Retinal pigment epithelial cell (primary cell): Measurements from ENCODE around the gene PCCA.

Experiments used
- DNase-seq: peaks from one replicate; pipeline ENCODE4 v3.0.0-alpha.2; 2010; ENCODE audit warnings: low read depth
- H3K4me3 ChIP-seq: 2 replicates; pipeline ENCODE4 v1.5.1; 2011; ENCODE audit warnings: mild to moderate bottlenecking, low read length, control low read depth, moderate library complexity
- CTCF ChIP-seq: conservative IDR thresholded peaks from 2 replicates; pipeline ENCODE4 v1.5.1; 2011; ENCODE audit warnings: low read depth, low read length, control low read depth, inconsistent platforms

The PCCA gene

GRCh38 chr13:100532090-100532766, 443.3 kb downstream of the PCCA start:
- DNase-seq = no peak
- no peak overlapping the region for H3K4me3 ChIP-seq
- no peak for TF ChIP-seq CTCF

GRCh38 chr13:100532836-100533435, 444.0 kb downstream of the PCCA start:
- TF ChIP-seq CTCF = no peak
- no peak overlapping the region for H3K4me3 ChIP-seq
- DNase-seq = no peak

- H3K4me3 ChIP-seq = no peak overlapping the region
- no peak for DNase-seq
- TF ChIP-seq CTCF = no peak
Measured at GRCh38 chr13:100533588-100534041, 444.7 kb downstream of the PCCA start.

- TF ChIP-seq CTCF = no peak
- no peak overlapping the region for H3K4me3 ChIP-seq
- no peak for DNase-seq
Measured at GRCh38 chr13:100534147-100534843, 445.4 kb downstream of the PCCA start.

GRCh38 chr13:100534911-100535310, 446.0 kb downstream of the PCCA start:
- no peak for TF ChIP-seq CTCF
- H3K4me3 ChIP-seq = no peak overlapping the region
- no peak for DNase-seq

- no peak for DNase-seq
- no peak for TF ChIP-seq CTCF
- H3K4me3 ChIP-seq = no peak overlapping the region
Measured at GRCh38 chr13:100535426-100536135, 446.7 kb downstream of the PCCA start.
